Measurements from ENCODE around the gene DNMBP.

- no peak for TF ChIP-seq POLR2A (IDR thresholded peaks at IDR 0.05)
- TF ChIP-seq POLR2AphosphoS5 (IDR thresholded peaks at IDR 0.05): no peak
- TF ChIP-seq, protein P1, sequence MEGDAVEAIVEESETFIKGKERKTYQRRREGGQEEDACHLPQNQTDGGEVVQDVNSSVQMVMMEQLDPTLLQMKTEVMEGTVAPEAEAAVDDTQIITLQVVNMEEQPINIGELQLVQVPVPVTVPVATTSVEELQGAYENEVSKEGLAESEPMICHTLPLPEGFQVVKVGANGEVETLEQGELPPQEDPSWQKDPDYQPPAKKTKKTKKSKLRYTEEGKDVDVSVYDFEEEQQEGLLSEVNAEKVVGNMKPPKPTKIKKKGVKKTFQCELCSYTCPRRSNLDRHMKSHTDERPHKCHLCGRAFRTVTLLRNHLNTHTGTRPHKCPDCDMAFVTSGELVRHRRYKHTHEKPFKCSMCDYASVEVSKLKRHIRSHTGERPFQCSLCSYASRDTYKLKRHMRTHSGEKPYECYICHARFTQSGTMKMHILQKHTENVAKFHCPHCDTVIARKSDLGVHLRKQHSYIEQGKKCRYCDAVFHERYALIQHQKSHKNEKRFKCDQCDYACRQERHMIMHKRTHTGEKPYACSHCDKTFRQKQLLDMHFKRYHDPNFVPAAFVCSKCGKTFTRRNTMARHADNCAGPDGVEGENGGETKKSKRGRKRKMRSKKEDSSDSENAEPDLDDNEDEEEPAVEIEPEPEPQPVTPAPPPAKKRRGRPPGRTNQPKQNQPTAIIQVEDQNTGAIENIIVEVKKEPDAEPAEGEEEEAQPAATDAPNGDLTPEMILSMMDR (IDR thresholded peaks at IDR 0.05): no peak
- no peak for TF ChIP-seq EP300 (IDR thresholded peaks at IDR 0.05)
Observed at GRCh38 chr10:99905971-99906370, 103.8 kb downstream of the DNMBP start.

Measured in stomach (tissue), 4 donors.